ENCODE results near the gene EDARADD.

DNA sequence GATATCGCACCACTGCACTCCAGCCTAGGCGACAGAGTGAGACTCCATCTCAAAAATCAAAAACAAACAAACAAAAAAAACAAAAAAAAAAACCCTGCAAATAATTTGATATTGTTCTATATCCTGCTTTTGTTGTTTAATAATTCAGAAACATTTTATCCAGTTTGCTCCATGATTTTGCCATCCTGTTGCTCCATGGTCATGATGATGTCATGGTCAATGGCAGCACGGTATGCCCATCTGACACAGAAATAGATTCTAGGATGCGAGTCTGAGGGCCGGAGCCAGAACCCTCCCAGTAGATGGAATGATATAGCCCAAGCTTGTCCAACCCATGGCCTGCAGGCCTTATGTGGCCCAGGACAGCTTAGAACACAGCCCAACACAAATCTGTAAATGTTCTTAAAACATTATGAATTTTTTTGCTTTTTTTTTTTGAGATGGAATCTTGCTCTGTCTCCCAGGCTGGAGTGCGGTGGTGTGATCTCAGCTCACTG is 39.8 kb downstream of the EDARADD start:
- TF ChIP-seq, protein P1, sequence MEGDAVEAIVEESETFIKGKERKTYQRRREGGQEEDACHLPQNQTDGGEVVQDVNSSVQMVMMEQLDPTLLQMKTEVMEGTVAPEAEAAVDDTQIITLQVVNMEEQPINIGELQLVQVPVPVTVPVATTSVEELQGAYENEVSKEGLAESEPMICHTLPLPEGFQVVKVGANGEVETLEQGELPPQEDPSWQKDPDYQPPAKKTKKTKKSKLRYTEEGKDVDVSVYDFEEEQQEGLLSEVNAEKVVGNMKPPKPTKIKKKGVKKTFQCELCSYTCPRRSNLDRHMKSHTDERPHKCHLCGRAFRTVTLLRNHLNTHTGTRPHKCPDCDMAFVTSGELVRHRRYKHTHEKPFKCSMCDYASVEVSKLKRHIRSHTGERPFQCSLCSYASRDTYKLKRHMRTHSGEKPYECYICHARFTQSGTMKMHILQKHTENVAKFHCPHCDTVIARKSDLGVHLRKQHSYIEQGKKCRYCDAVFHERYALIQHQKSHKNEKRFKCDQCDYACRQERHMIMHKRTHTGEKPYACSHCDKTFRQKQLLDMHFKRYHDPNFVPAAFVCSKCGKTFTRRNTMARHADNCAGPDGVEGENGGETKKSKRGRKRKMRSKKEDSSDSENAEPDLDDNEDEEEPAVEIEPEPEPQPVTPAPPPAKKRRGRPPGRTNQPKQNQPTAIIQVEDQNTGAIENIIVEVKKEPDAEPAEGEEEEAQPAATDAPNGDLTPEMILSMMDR (IDR thresholded peaks at IDR 0.05) = no peak
- TF ChIP-seq POLR2AphosphoS5 (IDR thresholded peaks at IDR 0.05; ENCODE audit: low read depth, low read length) (no peak), SIN3A (IDR thresholded peaks at IDR 0.05; ENCODE audit: borderline replicate concordance, insufficient read depth, low read depth, low read length) (no peak), TCF7L2 (IDR thresholded peaks at IDR 0.05; ENCODE audit: low read depth, low read length) (no peak)
- TF ChIP-seq, protein P2, sequence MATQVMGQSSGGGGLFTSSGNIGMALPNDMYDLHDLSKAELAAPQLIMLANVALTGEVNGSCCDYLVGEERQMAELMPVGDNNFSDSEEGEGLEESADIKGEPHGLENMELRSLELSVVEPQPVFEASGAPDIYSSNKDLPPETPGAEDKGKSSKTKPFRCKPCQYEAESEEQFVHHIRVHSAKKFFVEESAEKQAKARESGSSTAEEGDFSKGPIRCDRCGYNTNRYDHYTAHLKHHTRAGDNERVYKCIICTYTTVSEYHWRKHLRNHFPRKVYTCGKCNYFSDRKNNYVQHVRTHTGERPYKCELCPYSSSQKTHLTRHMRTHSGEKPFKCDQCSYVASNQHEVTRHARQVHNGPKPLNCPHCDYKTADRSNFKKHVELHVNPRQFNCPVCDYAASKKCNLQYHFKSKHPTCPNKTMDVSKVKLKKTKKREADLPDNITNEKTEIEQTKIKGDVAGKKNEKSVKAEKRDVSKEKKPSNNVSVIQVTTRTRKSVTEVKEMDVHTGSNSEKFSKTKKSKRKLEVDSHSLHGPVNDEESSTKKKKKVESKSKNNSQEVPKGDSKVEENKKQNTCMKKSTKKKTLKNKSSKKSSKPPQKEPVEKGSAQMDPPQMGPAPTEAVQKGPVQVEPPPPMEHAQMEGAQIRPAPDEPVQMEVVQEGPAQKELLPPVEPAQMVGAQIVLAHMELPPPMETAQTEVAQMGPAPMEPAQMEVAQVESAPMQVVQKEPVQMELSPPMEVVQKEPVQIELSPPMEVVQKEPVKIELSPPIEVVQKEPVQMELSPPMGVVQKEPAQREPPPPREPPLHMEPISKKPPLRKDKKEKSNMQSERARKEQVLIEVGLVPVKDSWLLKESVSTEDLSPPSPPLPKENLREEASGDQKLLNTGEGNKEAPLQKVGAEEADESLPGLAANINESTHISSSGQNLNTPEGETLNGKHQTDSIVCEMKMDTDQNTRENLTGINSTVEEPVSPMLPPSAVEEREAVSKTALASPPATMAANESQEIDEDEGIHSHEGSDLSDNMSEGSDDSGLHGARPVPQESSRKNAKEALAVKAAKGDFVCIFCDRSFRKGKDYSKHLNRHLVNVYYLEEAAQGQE (IDR thresholded peaks at IDR 0.05; ENCODE audit: insufficient read depth in 1 of 2, low read depth in 2 of 2, low read length in 1 of 2) = no peak
